HG03064 (cell line): Measurements from ENCODE around the gene STOM.
"Not testable (repeated sequence)": the region's sequence is repeated elsewhere in the genome, so short reads cannot be mapped to it uniquely, and the experiment has no call there.

Experiments
- ATAC-seq: cut with Tn5 transposase; IDR thresholded peaks from one replicate; pipeline ENCODE4 v1.9.1; 2021; ENCODE audit warnings: low read depth; ENCODE audit not compliant: unreplicated experiment

STOM gene

DNA sequence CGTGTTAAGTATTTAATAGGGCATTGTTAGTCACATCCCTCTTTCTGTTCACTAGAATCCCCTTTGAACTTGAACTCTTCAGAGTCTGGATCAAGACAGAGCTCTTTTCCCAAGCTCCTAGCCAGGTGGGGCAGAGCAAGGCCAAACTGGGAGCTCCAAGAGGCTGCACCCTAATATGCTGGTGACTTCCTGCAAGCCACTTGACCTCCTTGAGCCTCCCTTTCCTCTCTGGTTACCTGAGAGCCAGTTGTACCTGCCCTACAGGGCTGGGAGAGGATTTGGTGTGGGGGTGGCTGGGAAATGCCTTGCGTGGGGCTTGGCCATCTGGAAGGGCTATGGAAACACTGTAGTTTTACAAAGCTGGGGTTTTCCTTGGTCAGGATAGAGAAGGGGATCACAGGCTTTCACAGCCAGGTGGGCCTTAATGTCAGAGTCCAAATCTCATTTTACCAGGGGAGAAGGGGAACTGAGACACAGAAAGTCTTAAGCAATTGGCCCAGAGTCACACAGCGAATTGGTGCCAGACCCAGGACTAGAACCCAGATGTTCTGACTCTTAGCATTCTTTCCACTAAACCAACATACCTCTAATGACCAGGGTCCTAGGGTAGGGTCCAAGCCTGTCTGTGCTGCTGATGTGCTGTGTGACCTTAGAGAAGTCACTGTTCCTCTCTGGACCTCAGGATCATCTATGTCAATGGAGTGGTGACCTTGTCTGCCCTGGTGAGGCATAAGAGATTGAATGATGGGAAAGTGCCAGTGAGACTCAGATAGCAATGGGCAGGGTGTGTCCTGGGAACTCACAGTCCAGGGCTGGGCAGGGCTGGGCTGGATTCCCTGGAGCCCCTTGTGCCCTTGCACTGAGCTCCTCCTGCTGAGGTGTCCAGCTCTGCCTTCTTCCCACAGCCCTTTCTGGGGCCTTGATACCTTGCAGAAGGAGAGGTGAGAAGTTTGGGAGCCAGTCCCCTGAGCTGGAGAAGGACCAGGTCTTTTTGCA, 66.3 kb downstream of the STOM start:
- no peak for ATAC-seq

- ATAC-seq, result no peak
Measured at GRCh38 chr9:121302786-121303185, 67.3 kb downstream of the STOM start.

DNA sequence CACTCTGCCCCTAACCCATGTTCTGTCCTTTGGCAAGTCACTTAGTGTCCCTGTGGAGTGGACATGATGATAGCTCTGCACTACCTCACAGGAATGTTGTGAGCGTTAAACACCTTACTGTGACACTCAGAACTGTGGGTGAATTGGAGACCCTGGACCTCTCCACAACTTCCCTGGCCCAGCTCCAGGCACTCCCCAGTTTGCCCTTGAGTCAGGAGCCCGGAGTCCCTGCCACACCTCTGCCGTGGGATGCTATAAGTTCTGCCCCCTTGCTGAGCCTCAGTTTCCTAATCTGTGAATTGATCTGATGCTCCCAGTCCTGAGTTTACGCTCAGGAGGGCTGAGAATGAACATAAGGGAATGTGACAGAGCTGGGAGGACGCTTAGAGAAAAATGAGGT, 67.7 kb downstream of the STOM start:
- ATAC-seq, result no peak

- no peak for ATAC-seq
Measured at GRCh38 chr9:121301881-121302286, 68.2 kb downstream of the STOM start.

DNA sequence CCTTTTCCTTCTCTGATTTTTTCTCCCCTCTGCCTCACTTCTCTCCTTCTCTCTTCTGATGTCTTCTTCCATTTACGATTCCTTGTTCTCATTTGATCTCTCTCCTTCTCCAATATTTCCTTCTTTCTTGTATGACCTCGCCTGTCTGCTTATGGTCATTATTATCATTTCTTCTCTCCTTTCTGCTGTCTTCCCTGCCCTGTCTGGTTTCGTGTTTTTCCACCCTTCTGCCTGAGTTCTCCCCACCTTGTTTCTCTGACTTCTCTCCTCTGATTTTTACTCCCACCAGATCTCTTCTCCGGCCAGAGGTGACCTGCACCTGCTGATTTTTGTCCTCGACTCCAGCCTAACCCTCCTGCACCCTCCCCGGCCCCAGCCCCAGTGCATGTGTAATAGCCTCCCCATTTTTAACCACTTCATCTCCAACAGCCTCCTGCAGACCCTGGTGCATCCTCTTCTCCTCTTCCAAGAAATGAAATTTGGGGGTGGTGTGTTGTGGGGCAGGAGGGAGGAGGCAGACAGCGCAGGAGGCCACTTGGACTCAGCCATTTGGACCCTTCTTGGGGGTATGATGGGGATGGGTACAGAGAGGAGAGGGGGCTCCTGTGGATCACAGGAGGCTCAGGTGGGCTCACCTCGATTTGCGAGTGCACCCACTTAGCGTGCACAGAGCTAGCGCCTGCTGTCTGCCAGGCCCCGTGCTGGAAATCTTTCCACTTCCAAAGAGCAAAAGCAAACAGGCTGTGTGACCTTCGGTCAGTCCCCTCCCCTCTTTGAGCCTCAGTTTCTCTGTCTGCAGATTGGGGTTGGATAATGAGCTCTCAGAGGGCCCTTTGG, 69.5 kb downstream of the STOM start:
- ATAC-seq, result no peak

DNA sequence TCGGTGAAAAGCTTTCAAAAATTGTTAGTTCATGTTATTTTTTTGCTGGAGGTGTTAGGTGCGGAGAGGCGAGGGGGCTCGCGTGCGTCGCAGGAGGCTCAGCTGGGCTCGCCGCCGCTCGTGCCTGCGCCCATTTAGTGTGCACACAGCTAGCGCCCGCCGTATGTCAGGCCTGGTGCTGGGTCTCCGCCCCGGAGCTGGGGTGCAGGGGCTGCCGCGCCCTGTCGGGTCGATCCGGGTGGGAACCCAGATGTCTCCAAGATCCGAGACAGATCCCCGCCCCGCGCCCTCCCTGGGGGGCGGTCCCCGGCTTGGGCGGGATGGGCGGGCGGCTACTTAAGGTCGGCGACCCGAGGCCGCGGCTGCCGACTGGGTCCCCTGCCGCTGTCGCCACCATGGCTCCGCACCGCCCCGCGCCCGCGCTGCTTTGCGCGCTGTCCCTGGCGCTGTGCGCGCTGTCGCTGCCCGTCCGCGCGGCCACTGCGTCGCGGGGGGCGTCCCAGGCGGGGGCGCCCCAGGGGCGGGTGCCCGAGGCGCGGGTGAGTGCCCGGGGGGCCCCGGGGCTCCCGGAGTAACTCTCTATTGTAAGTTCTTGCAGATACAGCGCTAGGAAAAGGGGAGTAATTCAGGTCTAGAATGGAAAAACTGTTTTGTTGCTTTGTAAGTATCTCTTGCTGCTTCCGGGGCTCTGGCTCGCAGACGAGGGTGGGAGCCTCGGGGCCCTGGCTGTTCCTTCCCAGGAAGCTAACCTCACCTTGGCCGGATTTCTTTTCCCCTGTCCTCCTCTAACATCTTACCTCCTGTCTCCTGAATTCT, 70.4 kb downstream of the STOM start:
- ATAC-seq, result no peak

DNA sequence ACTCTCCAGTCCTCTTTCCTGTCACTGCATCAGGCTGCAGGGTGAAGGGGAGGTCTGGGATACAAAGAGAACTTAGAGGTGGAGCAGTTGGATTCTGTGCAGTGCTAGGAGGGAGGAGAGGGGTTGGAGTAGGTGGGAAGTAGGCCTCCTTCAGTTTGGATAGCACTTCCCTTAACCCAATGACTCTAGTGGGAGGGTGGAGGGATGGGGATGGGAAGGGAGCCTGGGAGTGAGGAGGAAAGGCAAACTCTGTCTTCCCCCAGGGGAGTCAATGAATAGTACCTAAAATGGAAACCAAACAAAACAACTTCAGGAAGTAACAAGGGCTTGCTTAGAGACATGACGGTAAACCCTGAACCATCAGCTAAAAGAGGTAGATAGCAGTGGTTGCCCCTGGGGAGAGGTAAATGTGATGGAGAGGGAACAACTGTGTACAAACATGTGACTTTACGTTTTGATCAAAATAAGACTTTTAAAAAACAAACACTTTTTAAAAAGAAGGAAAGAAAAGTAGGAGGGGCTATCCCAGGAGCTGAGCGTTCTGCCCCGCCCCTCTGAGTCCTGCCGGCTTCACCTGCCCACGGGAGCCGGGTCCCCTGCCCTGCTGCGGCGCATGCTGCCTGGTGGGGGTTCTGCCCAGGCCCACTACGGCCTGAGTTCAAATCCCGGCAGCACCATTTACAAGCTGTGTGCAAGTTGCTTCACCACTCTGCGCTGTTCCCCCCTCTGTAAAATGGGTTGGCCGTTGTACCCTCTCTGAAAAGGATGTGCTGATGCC, 71.2 kb downstream of the STOM start:
- ATAC-seq, result no peak

DNA sequence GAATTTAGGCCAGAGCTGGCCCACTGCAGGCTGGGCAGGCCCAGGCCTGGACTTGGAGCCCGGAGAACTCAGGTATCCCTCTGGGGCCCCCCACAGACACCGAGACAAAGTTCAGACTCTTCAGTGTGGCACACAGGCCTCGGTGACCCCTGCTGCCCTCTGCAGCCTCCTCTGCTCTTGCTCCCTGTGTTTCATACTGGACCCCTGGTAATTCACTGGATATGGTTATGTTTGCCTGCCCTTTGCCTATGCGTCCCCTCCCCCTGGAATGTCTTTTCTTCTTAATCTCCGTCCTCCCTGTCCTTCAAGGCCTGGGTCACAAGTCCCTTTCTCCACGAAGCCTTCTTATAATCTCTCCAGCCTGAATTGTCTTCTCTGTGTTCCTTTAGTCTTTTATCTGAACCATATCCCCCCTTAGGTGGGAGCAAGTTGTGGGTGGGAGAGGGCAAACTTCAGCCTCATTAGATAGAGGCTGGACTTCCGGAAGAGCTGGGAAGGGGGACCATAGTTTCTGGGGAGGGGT, 72.0 kb downstream of the STOM start:
- no peak for ATAC-seq

DNA sequence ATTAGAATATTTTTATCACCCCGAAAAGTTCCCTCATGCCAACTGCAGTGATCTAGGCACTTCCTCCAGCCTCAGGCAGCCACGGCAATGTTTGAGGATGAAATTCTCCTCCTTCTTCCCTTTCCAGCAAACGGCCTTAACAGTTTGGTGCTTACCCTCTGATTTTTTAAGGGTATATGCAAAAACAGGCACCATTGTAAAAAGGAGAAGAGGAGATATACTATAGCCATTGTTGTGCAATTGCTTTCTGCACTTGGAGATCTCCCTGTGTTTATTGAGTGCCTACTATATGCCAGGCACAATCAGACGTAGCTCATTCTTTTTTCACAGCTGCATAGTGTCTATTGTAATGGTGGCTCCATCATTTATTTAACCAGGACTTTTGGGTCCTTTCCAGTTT, 72.7 kb downstream of the STOM start:
- no peak for ATAC-seq

GRCh38 chr9:121296213-121297127, 73.6 kb downstream of the STOM start:
- no peak for ATAC-seq

DNA sequence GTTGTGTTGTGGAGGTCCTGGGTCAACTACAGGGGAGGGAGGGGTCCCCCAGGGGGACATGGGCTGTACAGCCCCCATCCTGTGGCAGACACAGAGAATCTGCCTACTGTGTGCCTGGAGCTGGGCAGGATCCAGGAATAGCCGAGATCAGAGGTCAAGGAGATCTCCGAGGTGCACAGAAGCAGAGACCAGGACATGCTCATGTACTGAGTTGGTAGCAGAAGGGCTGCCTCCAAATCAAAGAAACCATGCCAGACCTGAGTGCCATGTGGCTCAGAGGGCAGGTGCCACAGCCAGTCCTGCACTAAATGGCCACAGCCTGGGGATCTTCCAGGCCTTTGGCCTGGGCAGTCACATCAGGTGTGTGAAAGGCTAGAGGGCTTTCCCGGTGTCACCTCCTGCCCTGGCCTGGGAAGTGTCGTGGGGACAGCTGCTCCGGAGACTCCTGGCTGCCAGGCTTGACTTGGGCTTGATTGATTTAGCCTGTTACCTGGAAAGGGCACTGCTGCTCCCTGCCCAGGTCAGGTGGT, 74.3 kb downstream of the STOM start:
- no peak for ATAC-seq

DNA sequence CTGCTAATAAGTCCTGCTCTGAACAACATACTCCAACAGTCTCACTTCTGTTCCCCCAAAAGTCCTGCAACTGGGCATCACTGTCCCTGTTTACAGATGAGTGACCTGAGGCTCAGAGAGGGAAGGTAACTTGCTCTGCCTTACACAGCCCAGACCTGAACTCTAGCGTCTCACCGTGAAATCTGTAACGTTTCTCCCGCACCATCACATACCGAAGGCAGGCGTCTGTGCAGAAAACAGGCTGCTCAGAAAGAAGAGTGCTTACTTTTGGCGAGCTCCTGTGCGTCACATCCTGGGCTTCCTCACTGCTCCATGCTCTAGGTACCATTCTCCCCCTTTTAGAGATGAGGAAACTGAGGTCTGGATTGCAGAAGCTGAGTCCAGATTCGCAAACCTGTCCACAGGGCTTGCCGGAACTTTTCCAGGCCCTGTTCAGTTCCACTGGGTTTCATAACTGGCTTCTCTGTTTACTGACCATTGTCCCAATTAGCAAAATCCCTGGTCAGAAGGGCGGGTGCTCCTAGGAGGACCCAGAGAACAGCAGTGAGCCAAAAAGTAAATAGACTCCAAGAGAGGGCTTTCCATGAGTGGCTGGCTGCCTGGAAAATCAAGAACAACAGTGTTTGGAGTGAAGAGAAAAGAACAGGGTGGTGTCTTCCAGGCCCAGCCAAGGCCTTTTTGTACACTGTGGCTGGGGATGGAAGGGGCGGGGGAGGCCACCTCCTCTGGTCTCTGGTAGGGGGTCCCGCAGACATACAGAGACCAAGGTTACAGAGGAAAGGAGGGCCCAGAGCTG, 75.0 kb downstream of the STOM start:
- no peak for ATAC-seq

- no peak for ATAC-seq
Measured at GRCh38 chr9:121294151-121294743, 75.8 kb downstream of the STOM start.

- no peak for ATAC-seq
Measured at GRCh38 chr9:121292801-121293241, 77.2 kb downstream of the STOM start.

DNA sequence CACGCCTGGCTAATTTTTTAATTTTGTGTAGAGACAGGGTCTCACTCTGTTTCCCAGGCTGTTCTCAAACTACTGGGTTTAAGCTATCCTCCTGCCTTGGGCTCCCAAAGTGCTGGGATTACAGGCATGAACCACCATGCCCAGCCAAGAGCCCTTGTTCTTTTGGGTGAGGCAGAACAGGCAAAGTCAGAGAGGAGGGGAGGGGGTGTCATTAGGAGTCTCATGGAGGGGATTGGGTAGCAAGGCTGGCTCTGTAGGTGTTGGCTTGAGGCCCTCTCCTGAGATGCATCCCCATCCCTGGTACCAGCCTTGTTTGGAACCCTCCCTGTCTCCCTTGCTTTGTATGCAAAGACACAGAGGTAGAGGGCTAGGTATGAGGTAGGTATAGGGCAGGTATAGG, 78.0 kb downstream of the STOM start:
- no peak for ATAC-seq

DNA sequence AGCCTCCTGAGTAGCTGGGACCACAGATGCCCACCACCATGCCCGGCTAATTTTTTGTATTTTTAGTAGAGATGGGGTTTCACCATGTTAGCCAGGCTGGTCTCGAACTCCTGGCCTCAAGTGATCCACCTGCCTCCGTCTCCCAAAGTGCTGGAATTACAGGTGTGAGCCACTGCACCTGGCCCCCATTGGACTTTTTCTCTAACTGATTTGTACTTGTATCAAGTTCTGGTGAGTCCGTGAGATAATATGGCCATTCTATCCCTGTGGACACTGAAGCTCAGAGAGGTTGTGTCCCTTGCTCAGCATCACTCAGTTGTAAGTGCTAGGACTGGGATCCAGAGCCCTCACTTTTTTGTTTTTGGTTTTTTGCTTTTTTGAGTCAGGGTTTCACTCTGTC, 78.5 kb downstream of the STOM start:
- not testable (repeated sequence) for ATAC-seq

DNA sequence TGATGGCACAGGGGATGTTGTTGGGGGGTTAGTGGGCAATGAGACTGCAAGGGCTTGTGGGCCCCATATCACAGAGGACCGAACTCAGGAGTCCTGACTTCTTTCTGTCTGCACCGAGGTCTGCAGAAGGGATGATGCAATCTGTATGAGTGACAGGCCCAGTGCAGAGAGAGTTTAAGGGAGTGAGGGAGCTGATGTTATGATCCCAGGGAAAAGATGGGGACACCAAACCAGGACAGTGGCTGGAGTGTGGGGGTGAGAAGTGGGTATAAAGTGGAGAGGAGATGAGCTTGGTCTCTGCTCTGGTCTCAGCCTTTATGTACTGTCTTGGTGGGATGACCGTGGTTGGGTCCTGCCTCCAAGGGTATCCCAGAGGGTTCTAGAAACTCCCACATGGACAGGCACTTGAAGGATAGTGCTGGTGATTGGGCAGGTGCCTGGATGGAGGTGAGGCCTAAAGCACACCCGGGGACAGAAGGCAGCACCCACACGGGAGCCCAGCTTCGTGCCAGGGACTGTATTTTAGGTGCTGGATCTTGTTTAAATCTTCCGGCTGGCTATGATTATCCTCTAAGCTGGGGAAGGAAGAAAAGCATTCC, 80.2 kb downstream of the STOM start:
- ATAC-seq, result no peak
